Activated CD4-positive, alpha-beta T cell treated with anti-CD3 and anti-CD28 coated beads, Interleukin-2, amount 10 ng/mL, durations not matched to agents 7 days and 5 days (primary cell): ENCODE measurements around the gene ZNHIT6. TPM values are rescaled to one million over a fixed set of nuclear protein-coding genes. Genes with fewer than 3 reads are reported as not detected.
A peak's percentile ranks its signal among the peaks of the same experiment; 100 is the strongest.

Experiments
- CTCF ChIA-PET: fragments of 350-600 bp; sonication (Branson Sonifier 250); formaldehyde crosslinking; loops from one replicate; lab custom pipeline; 2021; ENCODE audit warnings: antibody characterized with exemption; lab: Charles Lee
- POLR2A ChIA-PET: fragments of 350-600 bp; sonication (Branson Sonifier 250); formaldehyde crosslinking; loops from one replicate; lab custom pipeline; 2021; ENCODE audit warnings: antibody characterized with exemption; lab: Charles Lee
- DNase-seq: peaks from one replicate; pipeline ENCODE4 v3.0.0-alpha.2; 2020
- H3K27ac Mint-ChIP-seq: one replicate; pipeline ENCODE4 v1.8.0; 2021; ENCODE audit warnings: mild to moderate bottlenecking, moderate library complexity, mixed read lengths
- H3K27me3 Mint-ChIP-seq: one replicate; pipeline ENCODE4 v1.8.0; 2021; ENCODE audit warnings: mixed read lengths
- H3K36me3 Mint-ChIP-seq: one replicate; pipeline ENCODE4 v1.8.0; 2021; ENCODE audit warnings: low read depth, mixed read lengths
- H3K4me1 Mint-ChIP-seq: one replicate; pipeline ENCODE4 v1.8.0; 2021; ENCODE audit warnings: mixed read lengths
- H3K4me3 Mint-ChIP-seq: one replicate; pipeline ENCODE4 v1.8.0; 2021; ENCODE audit warnings: mild to moderate bottlenecking, moderate library complexity, mixed read lengths
- H3K9me3 Mint-ChIP-seq: one replicate; pipeline ENCODE4 v1.8.0; 2021; ENCODE audit warnings: mixed read lengths
- total RNA-seq, 2 experiments: library from RNA; stranded (reverse); gene quantifications; one replicate each; pipeline ENCODE4 v1.2.3, GENCODE V29; 2021

The ZNHIT6 gene
- total RNA-seq, 2 experiments from 2014 or later: 16.9 to 20.3 TPM

DNA sequence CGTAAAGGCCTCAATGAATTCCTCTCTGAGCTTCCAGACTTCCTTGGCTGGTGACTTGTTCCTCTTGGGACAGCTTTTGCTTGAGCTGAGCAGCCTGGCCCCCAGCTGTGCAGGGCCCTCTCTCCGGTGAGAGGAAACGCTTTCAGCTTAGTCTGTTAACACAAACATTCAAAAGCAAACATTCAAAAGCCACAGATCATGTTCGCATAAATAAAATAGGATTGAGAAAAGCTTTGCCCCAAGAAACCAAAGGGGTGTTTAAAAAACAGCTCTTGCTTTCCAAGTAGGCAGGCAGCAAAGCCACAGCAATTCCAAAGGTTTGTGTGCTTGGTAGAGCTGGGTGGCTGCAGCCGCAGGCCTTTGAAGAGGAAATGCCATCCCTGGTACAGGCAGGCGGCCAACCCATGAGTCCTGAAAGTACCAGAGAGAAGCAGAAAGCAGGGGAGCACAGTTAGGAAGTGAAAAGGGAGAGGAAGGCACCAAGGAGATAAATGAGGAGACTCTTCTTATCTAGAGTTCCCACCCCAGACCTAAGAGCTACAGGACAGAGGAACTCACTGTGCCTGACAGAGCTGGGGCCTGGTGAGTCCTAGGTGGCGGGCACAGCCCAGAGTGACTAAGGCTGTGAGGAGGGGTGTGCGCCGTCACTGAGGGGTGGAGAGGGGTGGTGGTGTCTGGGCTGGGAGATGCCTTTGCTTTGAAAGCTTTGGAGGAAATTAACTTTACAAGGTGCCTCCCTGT, 79.3 kb downstream of the ZNHIT6 start:
- peaks cover 8% of the 10 kb centered on the region for H3K36me3 Mint-ChIP-seq
- no peaks in the 10 kb centered on the region for H3K27me3 Mint-ChIP-seq
- H3K27ac Mint-ChIP-seq: no peak overlapping the region
- H3K4me1 Mint-ChIP-seq: no peaks in the 10 kb centered on the region
- H3K9me3 Mint-ChIP-seq: peaks cover 15% of the 10 kb centered on the region
- ChIA-PET POLR2A (no interaction called here), CTCF (interaction anchor here (0.6 kb wide), 1 partner anchor 22 kb away, joined by 3 read pairs; no protein-coding TSS in a partner anchor)
- no peak overlapping the region for H3K4me3 Mint-ChIP-seq
- no peak for DNase-seq

DNA sequence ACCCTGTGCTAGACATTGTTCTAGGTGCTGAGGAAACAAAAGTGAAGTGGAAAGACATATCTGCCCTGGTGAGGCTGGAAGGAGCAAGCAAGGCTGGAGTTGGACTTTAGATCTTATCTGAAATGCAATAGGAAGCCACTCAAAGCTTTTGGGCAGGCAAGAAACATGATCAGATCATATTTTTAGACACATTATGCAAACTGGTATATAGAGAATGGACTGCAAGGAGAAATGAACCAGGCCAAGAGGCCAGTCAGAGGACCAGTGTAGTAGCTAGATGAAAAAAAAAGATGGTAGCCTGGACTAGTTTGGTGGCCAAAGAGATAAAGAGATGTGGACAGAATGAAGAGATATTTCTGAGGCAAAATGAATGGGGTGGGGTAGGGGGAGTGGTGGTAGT, 81.4 kb downstream of the ZNHIT6 start:
- H3K36me3 Mint-ChIP-seq: peaks cover 22% of the 10 kb centered on the region

DNA sequence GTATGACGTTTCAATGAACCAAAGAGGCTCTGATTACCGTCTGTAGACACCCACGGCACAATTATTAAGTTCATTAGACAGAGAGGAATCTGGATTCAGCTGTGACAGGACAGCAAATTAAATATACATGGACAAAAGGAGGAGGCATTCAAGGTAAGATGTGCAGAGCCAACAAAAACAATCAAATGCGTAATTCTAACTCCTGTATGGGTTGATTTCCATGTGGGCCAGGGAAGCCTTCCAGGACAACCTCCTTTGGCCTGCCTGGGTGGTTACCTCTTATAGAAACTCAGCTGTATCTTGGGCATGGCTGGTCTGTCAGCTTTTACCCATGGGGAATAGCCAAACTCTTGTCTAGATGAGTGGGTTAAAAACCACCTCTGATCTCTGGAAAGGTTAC, 83.9 kb downstream of the ZNHIT6 start:
- Mint-ChIP-seq H3K4me3 (no peak overlapping the region), H3K9me3 (peaks cover 33% of the 10 kb centered on the region), H3K36me3 (peaks cover 34% of the 10 kb centered on the region), H3K4me1 (peaks cover 10% of the 10 kb centered on the region), H3K27me3 (no peaks in the 10 kb centered on the region), H3K27ac (no peak overlapping the region)
- DNase-seq: no peak
- ChIA-PET CTCF (no interaction called here), POLR2A (no interaction called here)

More for the DNA sequence above, 81.4 kb downstream of the ZNHIT6 start:
- ChIA-PET CTCF (no interaction called here), POLR2A (no interaction called here)
- H3K4me1 Mint-ChIP-seq: peaks cover 10% of the 10 kb centered on the region
- H3K9me3 Mint-ChIP-seq: peaks cover 20% of the 10 kb centered on the region
- no peaks in the 10 kb centered on the region for H3K27me3 Mint-ChIP-seq
- H3K27ac Mint-ChIP-seq: no peak overlapping the region
- no peak for DNase-seq
- no peak overlapping the region for H3K4me3 Mint-ChIP-seq

DNA sequence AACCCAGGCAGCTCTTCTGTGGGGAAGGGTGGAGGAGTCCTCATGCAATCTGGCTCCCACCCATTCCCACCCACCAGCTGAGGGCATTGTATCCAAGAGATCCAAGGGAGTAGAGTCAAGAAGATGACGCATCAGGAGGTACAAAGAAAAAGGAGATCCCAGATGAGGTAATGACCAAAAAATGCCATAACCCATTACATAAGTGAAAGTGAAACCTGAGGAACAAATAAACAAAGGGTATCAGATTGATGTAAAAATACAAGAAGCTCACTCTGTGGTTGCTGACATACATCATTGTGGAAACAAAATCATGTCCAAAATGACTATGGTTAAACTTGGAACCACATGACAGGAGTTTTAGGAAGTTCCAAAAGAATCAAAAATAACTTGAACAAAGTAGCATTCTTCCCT, 85.2 kb downstream of the ZNHIT6 start:
- ChIA-PET POLR2A (no interaction called here), CTCF (no interaction called here)
- peaks cover 10% of the 10 kb centered on the region for H3K4me1 Mint-ChIP-seq
- H3K27me3 Mint-ChIP-seq: no peaks in the 10 kb centered on the region
- DNase-seq: no peak
- peak overlapping the region; percentile 39 for H3K27ac Mint-ChIP-seq
- peaks cover 34% of the 10 kb centered on the region for H3K36me3 Mint-ChIP-seq
- H3K4me3 Mint-ChIP-seq: no peak overlapping the region
- peaks cover 33% of the 10 kb centered on the region for H3K9me3 Mint-ChIP-seq

DNA sequence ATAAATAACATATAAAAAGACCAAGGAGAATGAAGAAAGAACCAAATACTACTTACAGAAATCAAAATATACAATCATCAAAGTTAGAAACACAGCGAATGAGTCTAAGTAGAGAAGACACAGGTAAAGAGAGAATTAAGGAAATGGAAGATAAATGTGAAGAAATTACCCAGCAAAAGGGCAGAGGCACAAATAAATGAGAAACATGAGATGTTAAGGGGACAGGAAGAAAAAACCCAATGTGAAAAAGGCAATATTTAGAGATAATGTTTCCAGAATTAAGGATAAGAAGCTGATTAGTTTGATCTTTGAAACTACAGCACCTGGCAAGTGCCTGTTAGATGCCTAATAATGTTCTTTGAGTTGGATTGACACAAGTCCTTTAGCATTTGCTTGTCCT, 86.8 kb downstream of the ZNHIT6 start:
- H3K4me3 Mint-ChIP-seq: no peak overlapping the region
- H3K4me1 Mint-ChIP-seq: peaks cover 10% of the 10 kb centered on the region
- peaks cover 34% of the 10 kb centered on the region for H3K36me3 Mint-ChIP-seq
- no peaks in the 10 kb centered on the region for H3K27me3 Mint-ChIP-seq
- H3K9me3 Mint-ChIP-seq: peaks cover 33% of the 10 kb centered on the region
- DNase-seq: no peak
- ChIA-PET POLR2A (no interaction called here), CTCF (no interaction called here)
- H3K27ac Mint-ChIP-seq: no peak overlapping the region

DNA sequence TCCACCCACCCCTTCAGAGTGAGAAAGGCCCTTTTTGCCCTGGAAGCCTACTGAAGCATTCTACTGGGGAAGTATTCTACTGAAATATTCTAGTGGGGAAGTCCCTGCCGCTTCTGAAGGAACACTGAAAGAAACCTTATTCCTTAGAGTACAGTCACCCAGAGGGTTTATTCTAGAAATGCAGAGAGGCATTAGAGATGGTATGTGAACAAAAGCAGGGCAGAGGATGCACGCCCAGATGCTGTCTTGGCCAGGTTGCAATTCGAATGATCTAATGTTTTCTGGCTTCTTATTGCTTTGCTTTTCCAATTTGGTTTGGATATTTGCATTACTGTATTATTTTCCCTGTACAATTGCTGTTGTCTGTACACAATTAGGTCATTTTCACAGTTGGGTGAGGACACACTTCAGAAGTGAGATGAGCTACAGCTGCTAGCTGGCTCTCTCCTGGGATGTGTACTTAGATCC, 90.6 kb downstream of the ZNHIT6 start:
- Mint-ChIP-seq H3K4me3 (no peak overlapping the region), H3K9me3 (peaks cover 24% of the 10 kb centered on the region), H3K27ac (no peak overlapping the region), H3K36me3 (peaks cover 19% of the 10 kb centered on the region), H3K27me3 (no peaks in the 10 kb centered on the region), H3K4me1 (peaks cover 4% of the 10 kb centered on the region)
- ChIA-PET POLR2A (no interaction called here), CTCF (no interaction called here)
- no peak for DNase-seq

DNA sequence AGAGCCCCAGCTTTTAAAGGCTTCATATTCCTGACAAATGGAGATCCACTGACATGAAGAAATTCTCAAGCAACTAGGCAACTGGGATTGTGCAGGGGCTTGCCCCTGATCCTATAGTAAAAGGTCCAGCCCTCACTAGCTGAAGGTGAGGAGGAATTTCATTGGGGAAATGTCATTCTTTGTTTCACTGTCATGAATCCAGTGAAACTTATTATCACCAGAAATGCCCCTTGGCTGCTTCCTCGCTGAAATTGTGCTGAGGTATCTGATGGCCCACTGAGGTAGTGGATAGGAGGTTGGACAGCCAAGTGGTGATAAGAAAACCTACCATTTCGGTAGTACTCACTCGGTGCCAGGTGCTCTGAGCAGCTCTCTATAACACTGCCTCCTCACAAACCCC, 91.5 kb downstream of the ZNHIT6 start:
- Mint-ChIP-seq H3K36me3 (peaks cover 12% of the 10 kb centered on the region), H3K4me1 (no peaks in the 10 kb centered on the region), H3K4me3 (no peak overlapping the region), H3K27me3 (no peaks in the 10 kb centered on the region), H3K27ac (no peak overlapping the region), H3K9me3 (peaks cover 16% of the 10 kb centered on the region)
- no peak for DNase-seq
- CTCF ChIA-PET: no interaction called here
- POLR2A ChIA-PET: no interaction called here

DNA sequence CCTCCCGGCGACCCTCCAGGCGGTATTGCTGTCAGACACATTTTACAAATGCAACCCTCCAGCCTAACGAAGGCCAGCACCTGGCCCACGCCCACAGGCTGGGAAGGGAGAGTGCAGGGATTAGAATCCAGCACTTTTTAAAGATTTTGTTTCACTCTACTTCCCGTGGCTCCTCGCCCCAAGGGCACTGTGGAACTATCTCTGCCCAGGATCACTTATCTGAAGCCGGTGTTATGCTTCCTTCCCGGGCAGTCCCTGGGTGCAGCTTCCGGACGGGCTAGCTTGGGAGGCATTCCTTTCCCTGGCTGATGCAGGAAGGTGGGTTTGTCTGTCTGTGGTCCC, 91.9 kb downstream of the ZNHIT6 start:
- Mint-ChIP-seq H3K27me3 (no peaks in the 10 kb centered on the region), H3K4me1 (no peaks in the 10 kb centered on the region), H3K4me3 (no peak overlapping the region), H3K9me3 (peaks cover 14% of the 10 kb centered on the region), H3K36me3 (peaks cover 9% of the 10 kb centered on the region), H3K27ac (no peak overlapping the region)
- CTCF ChIA-PET: no interaction called here
- DNase-seq: no peak
- POLR2A ChIA-PET: no interaction called here

DNA sequence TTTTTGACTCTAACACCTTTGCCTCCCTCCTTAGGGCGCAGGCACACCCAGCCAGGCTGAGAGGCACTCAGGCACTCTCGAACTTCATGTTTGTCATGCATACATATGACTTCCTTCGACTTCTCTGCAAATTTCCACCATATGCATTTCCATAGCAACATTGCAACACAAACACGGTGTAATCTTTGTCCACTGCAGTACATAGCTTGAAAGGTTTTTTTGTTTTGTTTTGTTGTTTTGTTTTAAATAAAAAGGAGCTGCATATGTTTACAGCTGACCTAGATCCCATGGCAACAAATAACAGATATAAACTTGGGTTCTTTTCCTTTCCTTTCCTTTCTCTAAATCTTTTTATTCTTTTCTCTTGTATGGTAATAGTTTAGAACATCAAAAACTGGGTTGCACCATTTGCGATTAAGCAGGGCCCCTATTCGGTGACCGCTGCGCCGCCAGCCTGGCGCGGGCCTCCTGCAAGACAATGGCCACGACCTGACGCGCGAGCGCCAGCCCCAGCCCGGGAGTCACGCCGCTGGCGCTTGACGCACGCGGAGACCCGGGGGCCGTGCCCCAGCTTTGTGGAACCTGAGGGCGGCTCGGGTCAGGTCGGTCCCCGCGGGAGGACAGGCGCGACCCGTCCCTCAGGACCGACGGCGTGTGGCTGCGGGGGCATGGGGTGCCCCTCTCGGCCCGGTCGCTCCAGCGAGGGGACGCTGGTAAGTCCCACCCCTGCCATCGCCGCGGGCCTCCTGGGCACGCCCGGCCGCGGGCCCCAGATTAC, 92.5 kb downstream of the ZNHIT6 start:
- DNase-seq: no peak
- H3K4me1 Mint-ChIP-seq: no peaks in the 10 kb centered on the region
- H3K36me3 Mint-ChIP-seq: peaks cover 5% of the 10 kb centered on the region
- ChIA-PET POLR2A (no interaction called here), CTCF (interaction anchor here (0.8 kb wide), 1 partner anchor 14 kb away, joined by 3 read pairs; no protein-coding TSS in a partner anchor)
- no peak overlapping the region for H3K4me3 Mint-ChIP-seq
- H3K27ac Mint-ChIP-seq: no peak overlapping the region
- peaks cover 8% of the 10 kb centered on the region for H3K9me3 Mint-ChIP-seq
- H3K27me3 Mint-ChIP-seq: no peaks in the 10 kb centered on the region

DNA sequence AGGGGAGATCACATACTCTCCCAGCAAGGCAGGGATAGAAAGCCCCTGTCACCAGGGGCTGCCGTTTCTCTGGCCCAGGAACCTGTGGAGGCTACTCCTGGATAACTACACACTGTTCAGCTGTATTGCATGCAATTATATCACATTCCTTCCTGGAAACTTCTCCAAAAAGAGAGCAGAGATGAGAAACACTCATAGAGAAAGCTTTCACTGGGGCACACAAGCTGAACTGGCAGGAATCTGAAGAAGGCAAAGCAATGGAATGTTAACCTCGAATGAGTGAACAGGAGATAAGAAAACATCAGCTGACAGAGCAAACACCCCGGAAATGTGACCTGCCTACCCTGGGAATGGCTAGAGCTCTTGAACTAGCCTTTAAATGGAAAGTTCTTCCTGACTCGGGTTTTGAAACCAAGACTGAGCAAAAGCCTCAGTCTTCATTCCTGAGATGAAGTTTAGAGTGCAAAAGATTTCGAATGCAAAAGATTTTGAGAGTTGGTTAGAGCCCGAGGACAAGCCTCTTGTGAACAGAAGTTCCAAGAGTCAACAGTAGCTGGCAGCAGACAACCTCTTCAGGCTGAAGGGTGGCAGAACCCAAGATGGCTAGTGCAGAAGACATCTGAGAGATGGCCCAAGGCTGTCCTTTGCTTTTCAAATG, 95.4 kb downstream of the ZNHIT6 start:
- Mint-ChIP-seq H3K4me3 (no peak overlapping the region), H3K36me3 (no peaks in the 10 kb centered on the region), H3K27me3 (no peaks in the 10 kb centered on the region), H3K27ac (no peak overlapping the region), H3K4me1 (no peaks in the 10 kb centered on the region), H3K9me3 (peaks cover 2% of the 10 kb centered on the region)
- CTCF ChIA-PET: no interaction called here
- POLR2A ChIA-PET: no interaction called here
- no peak for DNase-seq

DNA sequence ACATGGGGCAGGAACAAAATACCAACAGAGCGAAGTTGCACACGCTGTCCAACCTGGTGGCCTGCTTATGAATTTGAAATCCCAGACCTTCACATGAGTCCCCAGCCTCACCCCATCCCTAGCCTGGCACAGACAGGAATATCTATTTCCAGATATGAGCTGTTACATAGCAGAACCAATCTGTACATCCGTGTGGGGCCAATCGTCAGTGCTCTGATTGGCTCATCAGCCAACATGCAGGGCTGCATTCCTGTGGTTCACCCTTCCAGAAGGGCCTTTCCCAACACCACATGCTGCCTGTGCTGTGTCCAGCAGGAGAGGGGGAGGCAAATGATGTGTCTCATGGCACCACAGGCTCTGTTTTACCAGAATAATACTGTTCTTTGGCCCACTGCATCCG, 96.4 kb downstream of the ZNHIT6 start:
- POLR2A ChIA-PET: no interaction called here

DNA sequence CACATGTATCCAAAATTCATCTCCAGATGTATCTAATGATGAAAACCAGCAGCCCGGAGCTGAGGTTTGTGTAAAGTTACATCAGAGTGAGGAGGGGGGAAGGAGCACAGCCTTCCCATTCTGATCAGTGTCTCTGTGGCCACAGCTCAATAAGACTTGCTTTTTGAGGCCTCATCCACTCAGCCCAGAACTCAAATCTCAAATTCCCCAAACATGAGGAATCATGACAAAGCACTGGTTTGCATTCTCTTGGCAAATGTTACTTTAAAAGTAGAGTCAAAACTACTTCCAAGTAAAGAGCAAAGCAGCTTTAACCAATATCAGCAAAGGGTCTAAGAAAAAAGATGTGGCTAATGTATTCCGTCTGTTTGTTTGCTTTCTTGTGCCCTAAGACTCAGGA, 96.8 kb downstream of the ZNHIT6 start:
- POLR2A ChIA-PET: no interaction called here
- no peaks in the 10 kb centered on the region for H3K4me1 Mint-ChIP-seq
- no peak overlapping the region for H3K4me3 Mint-ChIP-seq
- H3K9me3 Mint-ChIP-seq: no peaks in the 10 kb centered on the region
- H3K36me3 Mint-ChIP-seq: no peaks in the 10 kb centered on the region
- CTCF ChIA-PET: no interaction called here
- H3K27me3 Mint-ChIP-seq: no peaks in the 10 kb centered on the region
- no peak for DNase-seq
- no peak overlapping the region for H3K27ac Mint-ChIP-seq

More for the DNA sequence above, 96.4 kb downstream of the ZNHIT6 start:
- H3K4me3 Mint-ChIP-seq: no peak overlapping the region
- no peak for DNase-seq
- H3K27me3 Mint-ChIP-seq: no peaks in the 10 kb centered on the region
- H3K36me3 Mint-ChIP-seq: no peaks in the 10 kb centered on the region
- no peaks in the 10 kb centered on the region for H3K4me1 Mint-ChIP-seq
- H3K27ac Mint-ChIP-seq: no peak overlapping the region
- H3K9me3 Mint-ChIP-seq: peaks cover 2% of the 10 kb centered on the region
- CTCF ChIA-PET: no interaction called here

DNA sequence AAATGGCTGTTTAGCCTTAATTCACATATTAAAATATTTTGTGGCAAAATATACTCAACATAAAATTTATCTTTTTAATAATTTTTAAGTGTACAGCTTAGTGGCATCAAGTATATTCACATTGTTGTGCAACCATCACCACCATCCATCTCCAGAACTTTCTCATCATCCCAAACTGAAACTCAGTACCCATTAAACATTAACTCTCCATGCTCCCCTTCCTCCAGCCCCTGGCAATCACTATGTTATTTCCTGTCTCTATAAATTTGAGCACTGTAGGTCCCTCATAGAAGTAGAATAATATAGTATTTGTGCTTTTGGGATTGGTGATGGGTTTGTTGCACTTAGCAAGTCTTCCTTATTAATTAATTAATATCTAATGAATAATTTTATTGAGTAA, 98.3 kb downstream of the ZNHIT6 start:
- ChIA-PET CTCF (no interaction called here), POLR2A (no interaction called here)
- no peaks in the 10 kb centered on the region for H3K4me1 Mint-ChIP-seq
- H3K36me3 Mint-ChIP-seq: no peaks in the 10 kb centered on the region
- no peaks in the 10 kb centered on the region for H3K27me3 Mint-ChIP-seq
- no peak overlapping the region for H3K4me3 Mint-ChIP-seq
- H3K9me3 Mint-ChIP-seq: no peaks in the 10 kb centered on the region
- H3K27ac Mint-ChIP-seq: no peak overlapping the region
- no peak for DNase-seq
